ENCODE measurements around the gene ATP5F1D.

- TF ChIP-seq POLR2A (IDR thresholded peaks at IDR 0.05): no peak
- no peak for TF ChIP-seq CTCF (IDR thresholded peaks at IDR 0.05)
- TF ChIP-seq EP300 (IDR thresholded peaks at IDR 0.05): no peak
These were observed 48.1 kb downstream of the ATP5F1D start for GRCh38 chr19:1289686-1290025.
